ENCODE results near the gene MEN1. TPM values are rescaled to one million over a fixed set of nuclear protein-coding genes. Genes with fewer than 3 reads are reported as not detected.

The MEN1 gene
- total RNA-seq, 1 experiment from 2014 or later, result 46.1 TPM

DNA sequence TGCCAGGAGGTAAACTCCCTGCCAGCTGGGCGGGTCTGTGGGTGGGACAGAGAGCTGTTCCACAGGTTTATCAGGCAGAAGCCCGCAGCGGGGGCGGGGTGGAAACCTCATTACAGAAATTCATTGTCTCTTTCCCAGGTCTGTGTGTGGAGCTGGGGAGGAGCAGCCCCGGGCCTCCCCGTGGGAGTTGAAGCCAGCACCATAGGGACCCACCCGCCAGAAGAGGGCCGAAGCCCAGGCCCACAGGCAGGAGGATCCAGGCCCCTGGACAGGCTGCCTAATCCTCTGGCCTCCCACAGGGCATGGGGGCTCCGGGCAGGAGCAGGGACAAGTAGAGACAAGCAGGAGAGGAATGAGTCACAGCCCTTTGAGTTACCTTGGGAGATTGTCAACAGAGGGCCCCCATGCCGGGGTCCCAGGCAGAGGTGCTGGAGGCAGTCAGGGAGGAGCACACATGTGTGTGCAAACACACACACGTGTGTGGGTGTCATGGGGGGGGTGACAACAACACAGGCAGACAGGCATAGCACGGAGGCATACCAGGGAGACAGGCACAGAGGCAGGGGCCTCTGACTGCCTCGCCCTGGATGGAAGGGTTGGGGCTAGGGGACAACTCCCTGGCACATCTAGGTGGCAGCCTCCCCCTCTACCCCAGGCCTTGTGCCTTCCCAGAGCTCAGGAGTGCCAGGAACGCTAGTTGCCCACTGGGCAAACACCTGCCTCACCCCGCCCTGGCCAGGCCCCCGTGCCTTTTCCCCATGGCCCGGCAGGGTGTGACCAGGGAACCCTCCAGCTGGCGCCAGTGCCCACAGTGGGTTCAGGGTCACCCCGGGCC, 32.7 kb upstream of the MEN1 start:
- ChIA-PET CTCF (interaction anchor here (0.7 kb wide), 2 partner anchors 12 to 39 kb away, joined by 4 to 6 read pairs; no protein-coding TSS in a partner anchor), POLR2A (ENCODE audit: unreplicated experiment) (interaction anchor here (0.6 to 1.7 kb wide), 3 partner anchors 14 to 526 kb away, joined by 3 to 7 read pairs (median 3); partner anchors contain the start of gene TRMT112)
- Histone ChIP-seq H3K27me3 (ENCODE audit: low read length) (no peaks in the 10 kb centered on the region), H3K9ac (ENCODE audit: low read length) (peak overlapping the region; percentile 72), H3K36me3 (ENCODE audit: low read depth, low read length) (peaks cover 17% of the 10 kb centered on the region; the same call in 1 of the 2 replicates), H2AFZ (ENCODE audit: low read length) (0 out of 2 replicates have a peak overlapping the region, but pooled peaks have one; percentile 89), H4K20me1 (ENCODE audit: low read length) (no peaks in the 10 kb centered on the region), H3K9me3 (ENCODE audit: low read length) (no peaks in the 10 kb centered on the region), H3K4me3 (ENCODE audit: low read length) (peak overlapping the region; percentile 83), H3K27ac (ENCODE audit: low read length) (peak overlapping the region; percentile 90), H3K4me1 (ENCODE audit: insufficient read depth, low read length) (peaks cover 29% of the 10 kb centered on the region), H3F3A (ENCODE audit: low read length, unreplicated experiment) (no peaks in the 10 kb centered on the region), H3K79me2 (ENCODE audit: low read length) (peaks cover 28% of the 10 kb centered on the region), H3K4me2 (ENCODE audit: low read length) (peak overlapping the region; percentile 97), H3K9me2 (replicated peaks; ENCODE audit: low read length) (no peaks in the 10 kb centered on the region)
- DNase-seq (peak; percentile 81), ATAC-seq (peak; percentile 39)
- no TSS peak for BruUV-seq (replicated peaks)
- intact Hi-C loops (cut with micrococcal nuclease), result no loop called here
- no peak for TF ChIP-seq EZH2phosphoT487 (IDR thresholded peaks at IDR 0.05; ENCODE audit: borderline replicate concordance, low read length)
- TF ChIP-seq, protein P1, sequence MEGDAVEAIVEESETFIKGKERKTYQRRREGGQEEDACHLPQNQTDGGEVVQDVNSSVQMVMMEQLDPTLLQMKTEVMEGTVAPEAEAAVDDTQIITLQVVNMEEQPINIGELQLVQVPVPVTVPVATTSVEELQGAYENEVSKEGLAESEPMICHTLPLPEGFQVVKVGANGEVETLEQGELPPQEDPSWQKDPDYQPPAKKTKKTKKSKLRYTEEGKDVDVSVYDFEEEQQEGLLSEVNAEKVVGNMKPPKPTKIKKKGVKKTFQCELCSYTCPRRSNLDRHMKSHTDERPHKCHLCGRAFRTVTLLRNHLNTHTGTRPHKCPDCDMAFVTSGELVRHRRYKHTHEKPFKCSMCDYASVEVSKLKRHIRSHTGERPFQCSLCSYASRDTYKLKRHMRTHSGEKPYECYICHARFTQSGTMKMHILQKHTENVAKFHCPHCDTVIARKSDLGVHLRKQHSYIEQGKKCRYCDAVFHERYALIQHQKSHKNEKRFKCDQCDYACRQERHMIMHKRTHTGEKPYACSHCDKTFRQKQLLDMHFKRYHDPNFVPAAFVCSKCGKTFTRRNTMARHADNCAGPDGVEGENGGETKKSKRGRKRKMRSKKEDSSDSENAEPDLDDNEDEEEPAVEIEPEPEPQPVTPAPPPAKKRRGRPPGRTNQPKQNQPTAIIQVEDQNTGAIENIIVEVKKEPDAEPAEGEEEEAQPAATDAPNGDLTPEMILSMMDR (conservative IDR thresholded peaks at IDR 0.05; ENCODE audit: low read depth, low read length), result 0 out of 2 replicates have a peak, but pooled peaks have one; percentile 10

DNA sequence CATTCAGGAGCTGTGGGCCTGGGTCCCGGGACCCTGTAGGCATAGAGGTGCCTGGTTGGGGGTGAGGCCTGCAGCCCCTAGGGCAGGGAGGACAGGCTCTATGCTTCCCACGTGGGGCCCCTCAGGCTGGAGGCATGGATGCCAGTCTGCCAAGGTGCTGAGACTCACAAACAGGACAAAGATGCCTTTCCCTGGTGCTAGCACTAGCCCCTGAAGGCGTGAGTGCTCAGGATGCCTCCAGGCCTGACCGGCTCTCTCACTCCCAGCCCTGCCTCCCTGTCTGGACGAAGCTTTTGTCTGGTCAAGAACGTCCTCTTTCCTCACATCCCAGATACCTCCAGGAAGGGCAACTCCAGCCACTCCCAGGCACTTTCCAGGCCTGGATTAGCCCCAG, 32.0 kb upstream of the MEN1 start:
- no peaks in the 10 kb centered on the region for H3K9me2 ChIP-seq (replicated peaks; ENCODE audit: low read length)
- peaks cover 17% of the 10 kb centered on the region; the same call in 1 of the 2 replicates for H3K36me3 ChIP-seq (ENCODE audit: low read depth, low read length)
- peak overlapping the region; percentile 83 for H3K4me3 ChIP-seq (ENCODE audit: low read length)
- H3K27ac ChIP-seq (ENCODE audit: low read length), result peak overlapping the region; percentile 90
- H3K9me3 ChIP-seq (ENCODE audit: low read length), result no peaks in the 10 kb centered on the region
- H3K27me3 ChIP-seq (ENCODE audit: low read length), result no peaks in the 10 kb centered on the region
- H3K9ac ChIP-seq (ENCODE audit: low read length), result peak overlapping the region; percentile 72
- TF ChIP-seq, protein P1 (conservative IDR thresholded peaks at IDR 0.05; ENCODE audit: low read depth, low read length), result no peak
- TF ChIP-seq EZH2 (IDR thresholded peaks at IDR 0.05; ENCODE audit: low read length, unreplicated experiment) (no peak), EZH2phosphoT487 (IDR thresholded peaks at IDR 0.05; ENCODE audit: borderline replicate concordance, low read length) (no peak)
- CTCF ChIA-PET, result no interaction called here
- peaks cover 29% of the 10 kb centered on the region for H3K4me1 ChIP-seq (ENCODE audit: insufficient read depth, low read length)
- H2AFZ ChIP-seq (ENCODE audit: low read length), result no peak overlapping the region
- DNase-seq, result peak; percentile 38
- POLR2A ChIA-PET (ENCODE audit: unreplicated experiment), result no interaction called here
- H4K20me1 ChIP-seq (ENCODE audit: low read length), result no peaks in the 10 kb centered on the region
- ATAC-seq, result no peak
- no peaks in the 10 kb centered on the region for H3F3A ChIP-seq (ENCODE audit: low read length, unreplicated experiment)
- intact Hi-C loops (cut with micrococcal nuclease), result no loop called here
- peak overlapping the region; percentile 97 for H3K4me2 ChIP-seq (ENCODE audit: low read length)
- no TSS peak for BruUV-seq (replicated peaks)
- peaks cover 28% of the 10 kb centered on the region for H3K79me2 ChIP-seq (ENCODE audit: low read length)
